HG03460 (cell line): Measurements from ENCODE around the gene YARS1.
"Not testable (repeated sequence)": the region's sequence is repeated elsewhere in the genome, so short reads cannot be mapped to it uniquely, and the experiment has no call there.

ENCODE experiments used
- ATAC-seq: cut with Tn5 transposase; IDR thresholded peaks from one replicate; pipeline ENCODE4 v1.9.1; 2021; ENCODE audit not compliant: unreplicated experiment

YARS1 gene

GRCh38 chr1:32817815-32818786 is 943 bp upstream of the YARS1 start:
- ATAC-seq: peak; percentile 14

GRCh38 chr1:32816676-32817158 is 441 bp downstream of the YARS1 start:
- no peak for ATAC-seq

- ATAC-seq: no peak
Observed at GRCh38 chr1:32813941-32814739, 3.0 kb downstream of the YARS1 start.

GRCh38 chr1:32811917-32812316 is 5.2 kb downstream of the YARS1 start:
- ATAC-seq: no peak

- no peak for ATAC-seq
Observed at GRCh38 chr1:32811265-32811664, 5.9 kb downstream of the YARS1 start.

- ATAC-seq: no peak
Observed at GRCh38 chr1:32810358-32810757, 6.8 kb downstream of the YARS1 start.

- ATAC-seq: no peak
Observed at GRCh38 chr1:32808580-32808979, 8.6 kb downstream of the YARS1 start.

GRCh38 chr1:32806910-32807523 is 10.1 kb downstream of the YARS1 start:
- no peak for ATAC-seq

GRCh38 chr1:32806290-32806689 is 10.9 kb downstream of the YARS1 start:
- no peak for ATAC-seq

- not testable (repeated sequence) for ATAC-seq
Observed at GRCh38 chr1:32804460-32804859, 12.7 kb downstream of the YARS1 start.

- ATAC-seq: no peak
Observed at GRCh38 chr1:32801096-32801715, 16.0 kb downstream of the YARS1 start.

GRCh38 chr1:32798679-32799416 is 18.3 kb downstream of the YARS1 start:
- ATAC-seq: no peak

GRCh38 chr1:32798191-32798590 is 19.0 kb downstream of the YARS1 start:
- no peak for ATAC-seq

GRCh38 chr1:32797456-32797855 is 19.7 kb downstream of the YARS1 start:
- ATAC-seq: no peak

- not testable (repeated sequence) for ATAC-seq
Observed at GRCh38 chr1:32795763-32796162, 21.4 kb downstream of the YARS1 start.

- ATAC-seq: no peak
Observed at GRCh38 chr1:32791881-32792280, 25.3 kb downstream of the YARS1 start.

- not testable (repeated sequence) for ATAC-seq
Observed at GRCh38 chr1:32789356-32789755, 27.8 kb downstream of the YARS1 start.

GRCh38 chr1:32786856-32787255 is 30.3 kb downstream of the YARS1 start:
- ATAC-seq: no peak

- no peak for ATAC-seq
Observed at GRCh38 chr1:32784817-32785216, 32.3 kb downstream of the YARS1 start.

- no peak for ATAC-seq
Observed at GRCh38 chr1:32783851-32784250, 33.3 kb downstream of the YARS1 start.
